ENCODE data around the gene POLE. TPM values are rescaled to one million over a fixed set of nuclear protein-coding genes. Genes with fewer than 3 reads are reported as not detected.

POLE gene
- total RNA-seq, 1 donor from 2014 or later = 10.3 TPM

- DNase-seq (no peak), ATAC-seq (ENCODE audit: poor library complexity) (no peak)
- intact Hi-C loops (cut with DNase I) = no loop called here
These were observed 65.3 kb downstream of the POLE start for GRCh38 chr12:132621657-132622435.

GRCh38 chr12:132620899-132621656, 66.1 kb downstream of the POLE start:
- no peak for DNase-seq
- intact Hi-C loops (cut with DNase I) = no loop called here
- ATAC-seq (ENCODE audit: poor library complexity) = no peak

GRCh38 chr12:132620113-132620898, 66.8 kb downstream of the POLE start:
- no peak for DNase-seq
- intact Hi-C loops (cut with DNase I) = no loop called here
- no peak for ATAC-seq (ENCODE audit: poor library complexity)

- DNase-seq (no peak), ATAC-seq (ENCODE audit: poor library complexity) (no peak)
- intact Hi-C loops (cut with DNase I) = no loop called here
These were observed 67.6 kb downstream of the POLE start for GRCh38 chr12:132619386-132620112.

GRCh38 chr12:132619071-132619385, 68.1 kb downstream of the POLE start:
- DNase-seq = no peak
- no peak for ATAC-seq (ENCODE audit: poor library complexity)
- intact Hi-C loops (cut with DNase I) = no loop called here

GRCh38 chr12:132618683-132619043, 68.5 kb downstream of the POLE start, which contains the start of gene P2RX2:
TSS of gene P2RX2 (plus strand) at chr12:132618776. CDS start at chr12:132618817, 41 bp downstream.
- no peak for DNase-seq
- no peak for ATAC-seq (ENCODE audit: poor library complexity)
- intact Hi-C loops (cut with DNase I) = no loop called here

GRCh38 chr12:132617822-132618682, 69.1 kb downstream of the POLE start:
- DNase-seq (no peak), ATAC-seq (ENCODE audit: poor library complexity) (no peak)
- intact Hi-C loops (cut with DNase I) = no loop called here

GRCh38 chr12:132617135-132617701, 69.9 kb downstream of the POLE start:
- no peak for DNase-seq
- intact Hi-C loops (cut with DNase I) = no loop called here
- no peak for ATAC-seq (ENCODE audit: poor library complexity)

- intact Hi-C loops (cut with DNase I) = loop anchor here (2.0 kb wide), 1 partner anchor 201 kb away; no protein-coding TSS in a partner anchor
- ATAC-seq (ENCODE audit: poor library complexity) (no peak), DNase-seq (no peak)
These were observed 71.5 kb downstream of the POLE start for GRCh38 chr12:132615579-132616038.

- peak; percentile 96 for ATAC-seq (ENCODE audit: poor library complexity)
- peak; percentile 87 for DNase-seq
- intact Hi-C loops (cut with DNase I) = loop anchor here (2.0 kb wide), 1 partner anchor 200 kb away; no protein-coding TSS in a partner anchor
These were observed 72.1 kb downstream of the POLE start for GRCh38 chr12:132614861-132615578.

GRCh38 chr12:132614029-132614428, 73.1 kb downstream of the POLE start:
- intact Hi-C loops (cut with DNase I) = loop anchor here (2.0 kb wide), 1 partner anchor 199 kb away; no protein-coding TSS in a partner anchor
- ATAC-seq (ENCODE audit: poor library complexity) (no peak), DNase-seq (no peak)

GRCh38 chr12:132611620-132612019, 75.5 kb downstream of the POLE start:
- ATAC-seq (ENCODE audit: poor library complexity) (no peak), DNase-seq (no peak)
- intact Hi-C loops (cut with DNase I) = no loop called here

GRCh38 chr12:132610866-132611602, 76.1 kb downstream of the POLE start:
- no peak for DNase-seq
- intact Hi-C loops (cut with DNase I) = no loop called here
- no peak for ATAC-seq (ENCODE audit: poor library complexity)

GRCh38 chr12:132610051-132610759, 76.9 kb downstream of the POLE start, which contains the start of gene LRCOL1:
TSS of gene LRCOL1 (minus strand) at chr12:132610582. CDS start at chr12:132606251, 4,331 bp downstream.
- intact Hi-C loops (cut with DNase I) = no loop called here
- ATAC-seq (ENCODE audit: poor library complexity) = peak; percentile 40
- DNase-seq = peak; percentile 71
